GM13976 (cell line): ENCODE measurements around the gene TAF7.
A peak's percentile ranks its signal among the peaks of the same experiment; 100 is the strongest.
"Not testable (repeated sequence)": the region's sequence is repeated elsewhere in the genome, so short reads cannot be mapped to it uniquely, and the experiment has no call there.

ENCODE experiments used
- DNase-seq: peaks from one replicate; pipeline ENCODE4 v3.0.0; 2012; ENCODE audit warnings: low spot score
- CTCF ChIP-seq: IDR thresholded peaks from 2 replicates; pipeline ENCODE4 v1.5.1; 2012; ENCODE audit warnings: borderline replicate concordance, mild to moderate bottlenecking; ENCODE audit not compliant: insufficient read depth; ENCODE audit errors: extremely low read depth, missing control alignments, control extremely low read depth
- in situ Hi-C: fragments of 300-500 bp; cut with MboI; formaldehyde crosslinking; loops from one replicate; pipeline ENCODE4 v1.12.0; 2022; ENCODE audit warnings: low sequenced_read_pairs, mixed read lengths, inconsistent platforms; ENCODE audit not compliant: unreplicated experiment

TAF7 gene

GRCh38 chr5:141338538-141339306, 18.1 kb upstream of the TAF7 start, which contains the start of gene PCDHGA2:
Gene PCDHGA2, plus strand, starts transcription at chr5:141338760.
- in situ Hi-C loops, result no loop called here
- peak; percentile 27 for TF ChIP-seq CTCF
- DNase-seq, result peak; percentile 43

GRCh38 chr5:141332571-141332970, 12.0 kb upstream of the TAF7 start:
- in situ Hi-C loops, DNase-seq: not testable (repeated sequence)

- peak; percentile 38 for TF ChIP-seq CTCF
- in situ Hi-C loops, result no loop called here
- peak; percentile 52 for DNase-seq
These were observed 9.9 kb upstream of the TAF7 start, which contains the start of gene PCDHGA1 for GRCh38 chr5:141330299-141331080. Gene PCDHGA1, plus strand, starts transcription at chr5:141330514.

GRCh38 chr5:141328231-141328630, 7.6 kb upstream of the TAF7 start:
- no peak for TF ChIP-seq CTCF
- in situ Hi-C loops, result no loop called here
- no peak for DNase-seq

- TF ChIP-seq CTCF, result peak; percentile 49
- in situ Hi-C loops, result no loop called here
- peak; percentile 58 for DNase-seq
These were observed 5.7 kb upstream of the TAF7 start for GRCh38 chr5:141326088-141326854.

- in situ Hi-C loops, result no loop called here
- DNase-seq, result no peak
- TF ChIP-seq CTCF, result no peak
These were observed 1.7 kb upstream of the TAF7 start for GRCh38 chr5:141322261-141322660.
